HG02970 (cell line): Measurements from ENCODE around the gene ZBTB7C.

Experiments used
- ATAC-seq: cut with Tn5 transposase; IDR thresholded peaks from one replicate; pipeline ENCODE4 v1.9.1; 2021; ENCODE audit warnings: mild to moderate bottlenecking, moderate library complexity, moderate number of reproducible peaks; ENCODE audit not compliant: unreplicated experiment, low FRiP score

The ZBTB7C gene

DNA sequence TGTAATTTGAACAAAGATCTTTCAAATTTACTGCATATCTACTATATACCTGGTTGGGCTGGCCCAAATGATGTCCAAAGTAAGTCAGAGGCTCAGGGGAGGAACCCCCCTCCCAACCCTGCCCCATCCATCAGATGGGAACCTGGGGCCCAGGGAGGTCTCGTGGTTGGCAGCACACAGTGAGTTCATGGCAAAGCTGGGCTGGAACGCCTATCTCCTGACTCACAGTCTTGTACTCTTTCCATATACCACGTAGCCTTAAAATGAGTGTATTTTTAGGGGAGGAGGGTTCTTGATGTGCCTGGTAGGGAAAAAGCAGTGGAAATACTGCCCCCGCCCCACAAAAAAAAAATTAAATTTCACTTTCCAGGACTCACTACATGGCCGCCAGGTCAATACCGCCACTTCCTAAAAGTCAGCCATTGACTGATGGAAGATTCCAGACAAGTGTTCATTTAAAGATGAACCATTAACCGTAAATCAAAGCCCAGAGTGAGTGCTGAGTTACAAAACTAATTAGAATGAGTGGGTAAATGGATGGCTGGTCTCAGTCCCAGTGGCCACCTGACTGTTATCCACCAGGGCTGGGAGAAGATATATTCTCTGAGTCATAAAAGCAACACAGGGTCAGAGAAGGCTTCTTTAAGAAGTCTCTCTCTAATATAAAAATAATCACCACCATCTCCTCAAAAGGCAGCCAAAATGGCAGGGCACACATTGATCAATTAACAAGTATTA lies 80.5 kb downstream of the ZBTB7C start:
- ATAC-seq, result no peak

GRCh38 chr18:48326901-48327675 lies 82.1 kb downstream of the ZBTB7C start:
- ATAC-seq, result no peak

GRCh38 chr18:48325115-48325665 lies 84.0 kb downstream of the ZBTB7C start:
- no peak for ATAC-seq

GRCh38 chr18:48324651-48325050 lies 84.5 kb downstream of the ZBTB7C start:
- ATAC-seq, result no peak

DNA sequence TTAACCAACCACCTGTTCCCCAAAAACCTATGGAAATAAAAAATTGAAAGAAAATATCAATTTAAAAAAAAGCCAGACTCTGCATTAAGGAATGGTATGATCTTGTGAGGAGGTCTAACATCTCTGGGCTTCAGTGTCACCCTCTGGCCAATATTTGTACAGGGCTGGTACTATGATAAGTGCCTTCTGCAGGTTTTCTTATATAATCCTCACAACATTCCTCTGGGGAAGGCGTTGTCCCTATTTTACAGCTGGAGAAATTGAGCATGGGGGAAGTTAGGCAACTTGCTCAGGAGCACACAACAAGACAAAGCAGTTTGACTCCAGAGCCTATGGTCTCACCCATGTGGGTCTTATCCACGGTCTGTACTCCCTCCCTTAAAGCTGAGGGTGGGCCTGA lies 86.0 kb downstream of the ZBTB7C start:
- ATAC-seq, result no peak

DNA sequence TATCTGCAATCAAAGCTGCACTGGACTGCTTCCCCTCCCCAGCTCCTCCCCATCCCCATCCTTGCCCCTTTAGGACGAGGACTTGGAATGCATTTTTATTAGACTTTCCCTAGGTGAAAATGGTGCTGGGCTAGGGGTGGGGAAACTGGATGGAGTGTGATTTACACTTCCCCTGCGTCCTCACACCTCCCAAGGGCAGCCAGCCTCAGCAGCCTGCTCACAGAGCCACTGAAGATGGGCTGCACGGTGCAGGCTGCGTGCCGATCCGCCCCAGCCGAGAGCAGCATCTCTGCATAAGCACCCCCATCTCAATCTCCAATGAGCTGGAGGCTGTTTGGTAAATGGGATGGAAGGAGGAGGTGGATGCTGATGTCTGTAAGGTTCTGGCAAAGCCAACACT lies 87.6 kb downstream of the ZBTB7C start:
- no peak for ATAC-seq

GRCh38 chr18:48321121-48321520 lies 88.1 kb downstream of the ZBTB7C start:
- no peak for ATAC-seq

GRCh38 chr18:48320639-48320945 lies 88.6 kb downstream of the ZBTB7C start:
- no peak for ATAC-seq

GRCh38 chr18:48319801-48320638 lies 89.2 kb downstream of the ZBTB7C start:
- no peak for ATAC-seq

DNA sequence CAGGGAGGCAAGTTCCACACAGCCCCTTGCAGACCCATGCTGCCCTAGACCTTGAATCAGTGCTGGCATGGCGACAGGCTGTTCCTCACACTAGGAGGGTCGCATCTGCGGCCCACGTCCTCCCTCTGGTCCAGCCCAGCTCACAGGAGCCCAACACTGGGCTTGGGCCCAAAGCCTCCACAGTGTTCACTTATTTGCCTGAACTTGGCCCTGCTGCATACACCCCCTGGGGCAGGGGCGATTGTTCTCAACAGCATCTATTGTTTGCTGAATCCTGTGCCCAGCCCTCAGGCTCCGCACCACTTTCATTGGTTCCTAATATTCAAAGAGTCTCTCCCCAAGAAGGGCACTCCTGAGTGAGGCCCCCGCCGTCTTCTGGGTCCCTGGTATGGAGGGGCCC lies 90.7 kb downstream of the ZBTB7C start:
- no peak for ATAC-seq

GRCh38 chr18:48317781-48318381 lies 91.3 kb downstream of the ZBTB7C start:
- ATAC-seq, result no peak

GRCh38 chr18:48316177-48316576 lies 93.0 kb downstream of the ZBTB7C start:
- no peak for ATAC-seq

- no peak for ATAC-seq
These were observed 94.5 kb downstream of the ZBTB7C start for GRCh38 chr18:48314690-48315089.

- ATAC-seq, result no peak
These were observed 95.4 kb downstream of the ZBTB7C start for GRCh38 chr18:48313792-48314191.

GRCh38 chr18:48312066-48312465 lies 97.1 kb downstream of the ZBTB7C start:
- no peak for ATAC-seq

- ATAC-seq, result no peak
These were observed 98.2 kb downstream of the ZBTB7C start for GRCh38 chr18:48310999-48311398.

GRCh38 chr18:48310353-48310752 lies 98.8 kb downstream of the ZBTB7C start:
- ATAC-seq, result no peak

DNA sequence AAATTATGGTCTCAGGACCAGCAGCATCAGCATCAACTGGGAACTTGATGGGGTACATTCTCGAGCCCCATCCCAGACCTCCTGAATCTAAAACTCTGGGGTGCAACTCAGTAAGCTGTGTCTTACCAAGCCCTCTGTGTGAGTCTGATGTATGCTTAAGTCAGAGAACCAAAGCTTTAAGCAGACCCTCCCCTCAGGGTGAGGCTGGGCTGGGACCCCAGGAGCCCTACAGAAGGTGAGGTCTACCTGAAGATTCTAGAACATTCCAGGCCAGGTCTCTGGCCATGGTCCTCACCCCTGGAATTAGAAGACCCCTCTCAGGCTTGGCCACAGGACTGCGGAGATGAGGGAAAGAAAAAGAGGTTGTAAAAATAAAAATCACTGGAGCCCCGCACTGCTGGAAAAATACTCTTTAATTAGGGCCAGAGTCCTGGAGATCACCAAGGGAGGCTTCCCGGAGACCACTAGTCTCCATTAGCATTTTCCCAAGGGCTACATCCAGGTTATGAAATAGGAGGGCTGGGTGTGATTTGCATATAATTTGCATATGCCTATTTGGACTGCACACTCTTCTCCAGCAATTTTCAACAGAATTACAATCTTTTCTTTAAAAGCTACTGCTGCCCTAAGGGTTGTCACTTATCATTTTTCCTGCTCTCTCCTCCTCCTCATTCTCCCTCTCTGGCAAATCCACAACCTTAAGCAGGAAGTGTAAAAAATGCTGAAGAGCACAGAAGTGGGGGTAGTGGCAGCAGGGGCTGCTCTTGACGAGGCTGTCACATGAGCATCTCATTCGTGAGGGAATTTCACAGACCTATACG lies 100.2 kb downstream of the ZBTB7C start:
- no peak for ATAC-seq

GRCh38 chr18:48308027-48308635 lies 101.1 kb downstream of the ZBTB7C start:
- ATAC-seq, result no peak
